Measurements from ENCODE around the gene CENPO.

Gene CENPO

DNA sequence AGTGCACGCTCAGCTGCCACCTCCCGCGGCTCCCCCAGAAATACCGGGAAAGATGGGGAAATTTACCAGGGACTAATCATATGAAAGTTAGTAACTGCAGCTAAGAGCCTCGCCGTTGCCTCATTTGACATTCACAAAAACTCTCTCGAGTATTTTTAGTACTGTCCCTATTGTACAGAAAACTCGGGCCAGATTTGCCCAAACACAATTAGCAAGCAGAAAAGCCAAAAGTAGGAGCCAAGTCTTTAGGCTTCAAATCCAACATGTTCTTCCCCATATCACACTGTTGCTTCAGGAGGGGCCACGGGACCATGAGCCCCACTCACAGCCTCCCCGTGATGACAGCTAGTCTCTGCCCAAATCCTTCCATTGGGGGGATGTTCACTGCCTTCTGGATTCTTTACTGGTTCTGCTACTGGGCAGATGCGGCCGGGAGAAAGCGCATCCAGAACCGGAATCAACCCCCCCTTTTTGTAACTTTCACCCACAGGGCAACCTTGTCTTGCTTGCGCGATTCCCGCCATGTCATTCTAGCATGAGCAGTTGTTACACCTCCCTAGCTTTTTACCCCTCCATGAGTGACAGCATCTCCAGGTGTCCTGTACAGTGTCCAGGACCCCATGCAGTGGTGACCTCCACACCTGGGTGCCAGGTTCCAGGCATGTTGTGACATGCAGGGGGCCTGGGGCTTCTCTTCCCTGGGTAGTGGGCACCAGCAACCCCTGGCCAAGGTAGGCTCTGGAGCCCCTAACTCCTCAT is 35.2 kb downstream of the CENPO start:
- no peak for DNase-seq
- no peaks in the 10 kb centered on the region for H3K27me3 ChIP-seq
- H3K4me3 ChIP-seq (ENCODE audit: low read depth, low read length), result peak overlapping the region; percentile 35; the same call in 1 of the 2 replicates
- no peaks in the 10 kb centered on the region for H3K4me1 ChIP-seq
- peaks cover 6% of the 10 kb centered on the region; the same call in 1 of the 2 replicates for H3K36me3 ChIP-seq
- H3K9me3 ChIP-seq, result no peaks in the 10 kb centered on the region
- TF ChIP-seq, protein P1, sequence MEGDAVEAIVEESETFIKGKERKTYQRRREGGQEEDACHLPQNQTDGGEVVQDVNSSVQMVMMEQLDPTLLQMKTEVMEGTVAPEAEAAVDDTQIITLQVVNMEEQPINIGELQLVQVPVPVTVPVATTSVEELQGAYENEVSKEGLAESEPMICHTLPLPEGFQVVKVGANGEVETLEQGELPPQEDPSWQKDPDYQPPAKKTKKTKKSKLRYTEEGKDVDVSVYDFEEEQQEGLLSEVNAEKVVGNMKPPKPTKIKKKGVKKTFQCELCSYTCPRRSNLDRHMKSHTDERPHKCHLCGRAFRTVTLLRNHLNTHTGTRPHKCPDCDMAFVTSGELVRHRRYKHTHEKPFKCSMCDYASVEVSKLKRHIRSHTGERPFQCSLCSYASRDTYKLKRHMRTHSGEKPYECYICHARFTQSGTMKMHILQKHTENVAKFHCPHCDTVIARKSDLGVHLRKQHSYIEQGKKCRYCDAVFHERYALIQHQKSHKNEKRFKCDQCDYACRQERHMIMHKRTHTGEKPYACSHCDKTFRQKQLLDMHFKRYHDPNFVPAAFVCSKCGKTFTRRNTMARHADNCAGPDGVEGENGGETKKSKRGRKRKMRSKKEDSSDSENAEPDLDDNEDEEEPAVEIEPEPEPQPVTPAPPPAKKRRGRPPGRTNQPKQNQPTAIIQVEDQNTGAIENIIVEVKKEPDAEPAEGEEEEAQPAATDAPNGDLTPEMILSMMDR (IDR thresholded peaks at IDR 0.05; ENCODE audit: low read depth, low read length), result no peak

DNA sequence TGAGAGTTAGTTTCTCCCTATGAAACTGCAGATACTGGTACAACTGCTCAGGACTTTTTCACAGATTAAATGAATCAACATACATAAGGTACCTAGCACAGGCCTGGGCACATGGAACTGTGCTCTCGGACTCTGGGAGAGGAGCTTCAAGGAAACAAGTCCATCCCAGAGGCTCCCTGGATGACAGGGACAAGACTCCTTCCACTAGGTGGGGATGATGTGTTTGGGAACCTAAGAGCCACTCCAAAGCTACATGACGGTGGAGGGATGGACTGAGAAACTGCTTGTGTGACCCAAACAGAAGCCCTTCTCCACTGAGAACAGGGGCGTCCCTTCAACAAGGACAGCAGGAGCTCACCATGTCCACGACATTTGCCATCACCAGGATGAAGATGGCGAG is 37.1 kb downstream of the CENPO start:
- no peak for DNase-seq
- H3K36me3 ChIP-seq, result peaks cover 8% of the 10 kb centered on the region
- no peaks in the 10 kb centered on the region for H3K4me1 ChIP-seq
- TF ChIP-seq, protein P1 (IDR thresholded peaks at IDR 0.05; ENCODE audit: low read depth, low read length), result peak; percentile 47
- no peaks in the 10 kb centered on the region for H3K9me3 ChIP-seq
- H3K27me3 ChIP-seq, result no peaks in the 10 kb centered on the region
- H3K4me3 ChIP-seq (ENCODE audit: low read depth, low read length), result no peak overlapping the region

DNA sequence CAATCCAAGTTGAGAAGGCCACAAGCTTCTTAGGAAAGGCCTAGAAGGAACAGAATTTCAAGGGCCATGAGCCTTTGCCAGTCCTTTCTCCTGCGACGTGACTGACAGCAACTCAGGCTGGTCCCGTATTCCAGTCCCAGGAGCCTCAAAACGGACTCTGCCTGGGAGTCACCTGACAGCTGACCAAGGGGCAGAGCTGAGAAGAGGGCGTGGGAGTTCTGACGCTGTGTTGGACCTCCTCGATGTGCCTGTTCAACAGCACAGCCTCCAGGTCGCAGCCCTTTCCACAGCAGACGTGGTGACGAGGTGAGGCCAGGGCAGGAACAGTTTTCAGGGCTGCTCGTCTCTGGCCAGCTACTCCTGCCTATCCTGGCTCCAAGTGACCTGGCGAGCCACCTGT is 37.6 kb downstream of the CENPO start:
- no peak for DNase-seq
- Histone ChIP-seq H3K4me1 (no peaks in the 10 kb centered on the region), H3K36me3 (peaks cover 8% of the 10 kb centered on the region), H3K9me3 (no peaks in the 10 kb centered on the region), H3K4me3 (ENCODE audit: low read depth, low read length) (no peak overlapping the region), H3K27me3 (no peaks in the 10 kb centered on the region)
- TF ChIP-seq, protein P1 (IDR thresholded peaks at IDR 0.05; ENCODE audit: low read depth, low read length), result no peak

DNA sequence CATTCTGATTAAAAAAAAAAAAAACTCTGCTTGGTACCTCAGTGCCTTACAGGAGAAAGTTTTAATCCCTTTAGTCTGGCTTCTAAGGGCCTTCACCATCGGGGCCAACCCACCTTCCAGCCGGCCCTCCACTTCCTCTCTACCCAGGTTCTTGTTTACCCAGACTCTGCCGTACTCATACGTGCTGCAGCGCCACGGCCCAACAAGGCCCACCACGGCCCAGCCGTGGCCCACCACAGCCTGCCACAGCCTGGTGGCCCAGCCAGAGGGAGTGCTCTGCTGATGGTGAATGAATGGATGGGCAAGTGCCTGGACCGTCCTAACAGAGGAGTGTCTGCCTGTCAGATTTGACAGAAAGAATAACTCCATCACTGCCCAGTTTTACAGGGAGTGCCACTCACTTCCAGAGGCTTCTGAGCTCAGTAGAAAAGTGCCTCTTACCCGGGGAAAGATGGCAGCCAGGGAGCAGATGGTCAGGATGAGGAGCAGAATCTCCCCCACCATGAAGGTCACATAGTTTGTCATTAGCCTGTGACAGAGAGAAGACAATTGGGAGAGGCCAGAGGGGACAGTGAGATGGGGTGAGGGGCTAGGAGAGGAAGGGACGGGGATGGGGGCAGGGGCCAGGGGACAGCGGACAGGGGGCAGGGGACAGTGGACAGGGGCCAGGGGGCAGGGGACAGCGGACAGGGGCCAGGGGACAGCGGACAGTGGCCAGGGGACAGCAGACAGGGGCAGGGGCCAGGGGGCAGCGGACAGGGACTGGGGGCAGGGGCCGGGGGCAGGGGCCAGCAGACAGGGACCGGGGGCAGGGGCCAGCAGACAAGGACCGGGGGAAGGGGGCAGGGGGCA is 38.2 kb downstream of the CENPO start:
- no peaks in the 10 kb centered on the region for H3K4me1 ChIP-seq
- H3K36me3 ChIP-seq, result peaks cover 8% of the 10 kb centered on the region
- no peak for DNase-seq
- H3K4me3 ChIP-seq (ENCODE audit: low read depth, low read length), result no peak overlapping the region
- H3K9me3 ChIP-seq, result no peaks in the 10 kb centered on the region
- H3K27me3 ChIP-seq, result no peaks in the 10 kb centered on the region
- TF ChIP-seq, protein P1 (IDR thresholded peaks at IDR 0.05; ENCODE audit: low read depth, low read length), result no peak

DNA sequence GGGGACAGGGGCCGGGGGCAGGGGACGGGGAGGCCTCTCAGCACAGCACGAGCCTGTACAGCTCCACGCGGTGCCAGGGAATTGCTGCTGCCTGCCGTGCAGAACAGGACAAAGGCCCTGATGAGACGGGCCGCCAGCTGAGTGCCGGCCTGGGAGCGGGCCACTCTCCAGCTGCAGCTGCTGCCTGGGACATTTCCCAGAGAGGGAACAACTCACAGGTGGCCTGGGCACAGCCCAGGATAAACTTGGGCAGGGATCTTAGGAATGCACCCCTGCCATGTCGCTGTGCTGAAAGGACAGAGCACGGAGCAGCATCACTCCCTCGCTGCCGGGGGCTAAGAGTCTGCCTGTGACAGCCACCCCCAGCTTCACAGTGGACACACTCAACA is 38.8 kb downstream of the CENPO start:
- Histone ChIP-seq H3K4me3 (ENCODE audit: low read depth, low read length) (no peak overlapping the region), H3K4me1 (no peaks in the 10 kb centered on the region), H3K9me3 (no peaks in the 10 kb centered on the region), H3K27me3 (no peaks in the 10 kb centered on the region), H3K36me3 (peaks cover 13% of the 10 kb centered on the region)
- TF ChIP-seq, protein P1 (IDR thresholded peaks at IDR 0.05; ENCODE audit: low read depth, low read length), result no peak
- no peak for DNase-seq

DNA sequence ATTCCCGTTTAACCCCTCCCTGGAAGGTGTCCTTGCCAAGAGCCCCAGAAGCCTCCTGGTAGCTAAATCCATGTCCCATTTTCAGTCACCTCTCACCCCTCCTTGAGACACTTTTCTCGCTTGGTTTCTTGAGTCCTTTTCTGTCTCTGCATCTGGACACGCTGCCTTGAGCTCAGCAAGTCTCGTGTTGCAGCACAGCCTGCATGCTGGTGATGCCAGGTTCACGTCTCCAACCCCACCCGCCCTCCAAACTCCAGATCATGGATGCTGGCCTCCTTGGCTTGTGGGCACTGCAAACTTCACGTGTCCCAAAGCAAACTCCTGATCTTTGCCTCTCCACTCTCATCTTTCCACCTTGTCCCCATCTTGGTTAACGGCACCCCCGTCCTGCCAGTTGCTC is 39.3 kb downstream of the CENPO start:
- Histone ChIP-seq H3K4me3 (ENCODE audit: low read depth, low read length) (no peak overlapping the region), H3K36me3 (peaks cover 14% of the 10 kb centered on the region), H3K4me1 (no peaks in the 10 kb centered on the region), H3K27me3 (no peaks in the 10 kb centered on the region), H3K9me3 (no peaks in the 10 kb centered on the region)
- TF ChIP-seq, protein P1 (IDR thresholded peaks at IDR 0.05; ENCODE audit: low read depth, low read length), result no peak
- no peak for DNase-seq
